NB4 (cell line): ENCODE measurements around the gene IL13.

ENCODE experiments used
- MYC ChIP-seq: IDR thresholded peaks from 2 replicates; pipeline ENCODE4 v1.6.1; 2011; ENCODE audit warnings: low read depth, low read length
- POLR2A ChIP-seq: IDR thresholded peaks from 2 replicates; pipeline ENCODE4 v1.6.1; 2011; ENCODE audit warnings: mild to moderate bottlenecking; ENCODE audit not compliant: insufficient read length; ENCODE audit errors: extremely low read depth
- TF ChIP-seq, protein P1 (sequence below): IDR thresholded peaks from one replicate; pipeline ENCODE4 v1.5.1; 2012; ENCODE audit warnings: low read depth, low read length
- TF ChIP-seq, protein P2 (sequence below): IDR thresholded peaks from 2 replicates; pipeline ENCODE4 v1.6.1; 2011; ENCODE audit warnings: low read depth, low read length

DNA sequence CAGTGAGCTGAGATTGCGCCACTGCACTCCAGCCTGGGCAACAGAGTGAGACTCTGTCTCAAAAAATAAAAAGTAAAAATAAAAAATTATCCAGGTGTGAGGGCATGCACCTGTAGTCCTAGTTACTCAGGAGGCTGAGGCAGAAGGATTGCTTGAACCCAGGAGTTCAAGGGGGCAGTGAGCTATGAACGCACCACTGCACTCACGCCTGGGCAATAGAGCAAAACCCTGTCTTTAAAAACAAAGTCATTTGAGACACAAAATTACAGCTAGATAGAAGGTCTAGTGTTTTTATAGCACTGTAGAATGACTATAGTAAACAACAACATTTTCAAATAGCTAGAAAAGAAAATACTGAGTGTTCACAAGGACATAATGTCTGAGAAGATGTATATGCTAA lies 32.2 kb downstream of the IL13 start:
- TF ChIP-seq, protein P1, sequence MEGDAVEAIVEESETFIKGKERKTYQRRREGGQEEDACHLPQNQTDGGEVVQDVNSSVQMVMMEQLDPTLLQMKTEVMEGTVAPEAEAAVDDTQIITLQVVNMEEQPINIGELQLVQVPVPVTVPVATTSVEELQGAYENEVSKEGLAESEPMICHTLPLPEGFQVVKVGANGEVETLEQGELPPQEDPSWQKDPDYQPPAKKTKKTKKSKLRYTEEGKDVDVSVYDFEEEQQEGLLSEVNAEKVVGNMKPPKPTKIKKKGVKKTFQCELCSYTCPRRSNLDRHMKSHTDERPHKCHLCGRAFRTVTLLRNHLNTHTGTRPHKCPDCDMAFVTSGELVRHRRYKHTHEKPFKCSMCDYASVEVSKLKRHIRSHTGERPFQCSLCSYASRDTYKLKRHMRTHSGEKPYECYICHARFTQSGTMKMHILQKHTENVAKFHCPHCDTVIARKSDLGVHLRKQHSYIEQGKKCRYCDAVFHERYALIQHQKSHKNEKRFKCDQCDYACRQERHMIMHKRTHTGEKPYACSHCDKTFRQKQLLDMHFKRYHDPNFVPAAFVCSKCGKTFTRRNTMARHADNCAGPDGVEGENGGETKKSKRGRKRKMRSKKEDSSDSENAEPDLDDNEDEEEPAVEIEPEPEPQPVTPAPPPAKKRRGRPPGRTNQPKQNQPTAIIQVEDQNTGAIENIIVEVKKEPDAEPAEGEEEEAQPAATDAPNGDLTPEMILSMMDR: no peak
- TF ChIP-seq, protein P2, sequence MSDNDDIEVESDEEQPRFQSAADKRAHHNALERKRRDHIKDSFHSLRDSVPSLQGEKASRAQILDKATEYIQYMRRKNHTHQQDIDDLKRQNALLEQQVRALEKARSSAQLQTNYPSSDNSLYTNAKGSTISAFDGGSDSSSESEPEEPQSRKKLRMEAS: no peak
- no peak for TF ChIP-seq POLR2A
- TF ChIP-seq MYC: no peak
